Measurements from ENCODE around the gene TIMM10B. TPM values are rescaled to one million over a fixed set of nuclear protein-coding genes. Genes with fewer than 3 reads are reported as not detected.

Gene TIMM10B, protein sequence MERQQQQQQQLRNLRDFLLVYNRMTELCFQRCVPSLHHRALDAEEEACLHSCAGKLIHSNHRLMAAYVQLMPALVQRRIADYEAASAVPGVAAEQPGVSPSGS
- 26.3 and 30.3 TPM in 2 replicates for total RNA-seq

DNA sequence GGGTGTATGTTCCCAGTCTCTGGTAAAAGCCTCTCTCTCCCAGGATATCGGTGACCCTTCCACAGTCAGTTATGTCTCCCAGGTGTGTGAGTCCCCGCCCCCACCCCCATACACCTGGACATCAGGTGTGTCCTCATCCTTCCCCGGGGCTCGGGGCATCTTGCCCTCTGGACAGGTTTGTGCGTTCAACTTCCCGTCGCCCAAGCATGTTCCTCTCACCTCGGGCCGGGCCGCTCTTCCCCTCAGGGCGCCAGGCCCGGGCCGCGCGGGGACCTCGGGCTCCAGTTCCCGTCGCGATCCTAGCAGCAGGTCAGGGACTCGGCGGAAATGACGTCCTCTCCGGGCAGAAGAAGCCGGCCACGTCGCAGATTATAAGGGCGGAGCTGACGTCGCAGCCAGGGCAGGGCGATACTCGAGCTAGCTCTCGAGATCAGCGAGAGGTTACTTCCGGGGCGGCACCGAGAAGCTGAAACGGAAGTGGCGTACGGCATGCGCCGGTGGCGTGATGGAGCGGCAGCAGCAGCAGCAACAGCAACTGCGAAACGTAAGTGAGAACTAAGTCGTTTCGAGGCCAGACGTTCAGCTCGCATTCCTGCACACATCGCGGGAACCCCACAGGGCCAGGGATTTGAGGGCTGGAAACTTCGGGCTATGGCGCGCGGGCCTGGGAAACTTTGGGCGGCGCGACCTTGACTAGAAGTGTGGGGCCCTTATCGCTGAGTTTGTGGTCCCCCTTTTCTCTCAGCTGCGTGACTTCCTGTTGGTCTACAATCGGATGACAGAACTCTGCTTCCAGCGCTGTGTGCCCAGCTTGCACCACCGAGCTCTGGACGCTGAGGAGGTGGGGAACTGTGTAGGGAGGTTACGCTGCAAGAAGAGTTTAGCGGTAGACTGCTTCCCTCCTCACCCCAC, at the start of gene TIMM10B, which contains the start of gene ARFIP2:
TSS of gene TIMM10B (plus strand) at position 490 of the 912 bp plus-strand sequence. CDS start at position 506, 16 bp downstream.
TSS of gene ARFIP2 (minus strand) at position 320 of the 912 bp plus-strand sequence. CDS start 910 bp downstream, outside the sequence.

DNA sequence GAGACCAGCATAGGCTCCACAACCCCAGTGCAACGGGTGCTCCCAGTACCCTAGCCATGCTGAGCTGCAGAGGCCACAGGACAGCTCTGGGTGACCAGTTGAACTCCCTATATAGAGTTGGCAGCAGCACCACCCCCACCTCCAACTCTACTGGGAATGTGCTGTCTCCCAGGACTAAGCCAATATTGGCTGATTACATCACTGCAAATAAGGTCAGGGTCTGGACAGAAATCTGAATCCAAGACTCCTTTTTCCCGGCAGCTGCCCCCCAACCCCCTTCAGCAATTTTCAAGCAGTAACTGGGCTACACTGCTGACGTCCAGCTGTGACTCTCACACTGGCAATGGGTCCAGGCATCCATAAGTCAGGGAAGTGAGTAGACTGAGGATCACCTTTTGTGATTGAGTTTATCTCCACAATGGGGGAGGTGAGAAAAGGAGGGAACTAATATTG, 40.4 kb upstream of the TIMM10B start, which contains the start of gene HPX:
TSS of gene HPX (minus strand) at position 82 of the 453 bp plus-strand sequence. CDS start at position 58, 24 bp downstream.

GRCh38 chr11:6473451-6474412, 7.6 kb upstream of the TIMM10B start, which contains the start of gene TRIM3:
TRIM3 (minus strand) TSS chr11:6473941; CDS start chr11:6465695, 8,246 bp downstream.

DNA sequence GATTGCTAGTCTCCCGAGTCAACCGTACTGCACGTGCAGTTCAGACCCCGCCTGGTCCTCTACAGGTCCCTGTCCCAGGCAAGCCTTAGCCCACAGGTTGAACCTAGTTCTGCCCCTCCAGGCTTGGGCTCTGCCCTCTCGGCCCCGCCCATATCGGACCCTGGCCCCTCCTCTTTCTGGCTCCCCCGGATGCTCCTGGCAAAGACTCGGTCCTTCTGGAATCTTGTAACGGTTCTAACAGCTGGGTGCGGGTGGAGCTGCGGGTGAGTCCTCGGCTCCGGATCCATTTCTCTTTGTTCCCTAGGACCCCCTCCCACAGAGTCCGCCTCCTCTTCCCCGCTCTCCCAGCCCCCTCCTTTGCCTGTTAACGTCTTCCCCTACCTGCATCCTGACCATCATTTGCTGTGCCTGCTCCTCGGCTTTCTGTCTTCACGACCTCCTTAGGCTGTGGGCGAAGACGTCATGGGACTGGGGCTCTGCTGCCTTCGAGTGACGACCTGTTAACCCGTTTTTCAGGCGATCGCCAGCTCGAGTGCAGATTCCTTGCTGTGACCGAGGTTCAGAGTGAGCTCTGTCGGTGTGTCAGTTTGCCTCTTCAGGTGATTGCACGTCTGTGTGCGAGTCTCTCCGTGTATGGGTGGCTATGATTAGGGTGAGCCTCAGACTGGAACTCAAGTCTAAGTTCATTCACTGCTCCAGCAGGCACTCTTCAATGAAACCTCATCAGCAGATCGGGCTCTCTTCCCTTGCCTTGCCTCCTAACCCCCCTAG, 16.0 kb downstream of the TIMM10B start, which contains the start of gene DNHD1:
TSS of gene DNHD1 (plus strand) at position 212 of the 771 bp plus-strand sequence. CDS start 936 bp downstream, outside the sequence.

Other genes starting within 250 kb of the TIMM10B start
- gene FHIP1B, start 246.9 kb upstream of the TIMM10B start, total RNA-seq = 22.0 and 25.4 TPM in 2 replicates
- gene CNGA4, start 242.4 kb upstream of the TIMM10B start, total RNA-seq = 0.39 TPM in 1 of 2 replicates, not detected in the other
- not detected in 2 replicates for gene CCKBR, start 221.7 kb upstream of the TIMM10B start, total RNA-seq
- 218 and 571 TPM in 2 replicates for gene CAVIN3, start 161.0 kb upstream of the TIMM10B start, total RNA-seq
- 39.7 and 60.2 TPM in 2 replicates for gene SMPD1, start 91.0 kb upstream of the TIMM10B start, total RNA-seq
- 42.0 and 44.8 TPM in 2 replicates for gene APBB1, start 62.4 kb upstream of the TIMM10B start, total RNA-seq
- gene HPX, start 40.5 kb upstream of the TIMM10B start, total RNA-seq = 0.87 and 2.4 TPM in 2 replicates
- 13.6 and 23.2 TPM in 2 replicates for gene TRIM3, start 7.6 kb upstream of the TIMM10B start, total RNA-seq
- 69.5 and 102 TPM in 2 replicates for gene ARFIP2, start 170 bp upstream of the TIMM10B start, total RNA-seq
- gene DNHD1, start 15.8 kb downstream of the TIMM10B start, total RNA-seq = 5.4 and 6.7 TPM in 2 replicates
- 7.5 and 10.4 TPM in 2 replicates for gene RRP8, start 122.1 kb downstream of the TIMM10B start, total RNA-seq
- gene ILK, start 122.3 kb downstream of the TIMM10B start, total RNA-seq = 124 and 169 TPM in 2 replicates
- gene TAF10, start 130.7 kb downstream of the TIMM10B start, total RNA-seq = 23.6 and 35.0 TPM in 2 replicates
- 40.0 and 51.0 TPM in 2 replicates for gene TPP1, start 137.9 kb downstream of the TIMM10B start, total RNA-seq
- 0.33 and 8.2 TPM in 2 replicates for gene DCHS1, start 174.3 kb downstream of the TIMM10B start, total RNA-seq
- 36.5 and 37.7 TPM in 2 replicates for gene MRPL17, start 201.8 kb downstream of the TIMM10B start, total RNA-seq

Data from placental epithelial cell (primary cell).